Liver (tissue), 9 donors: ENCODE data around the gene SPEG. TPM values are rescaled to one million over a fixed set of nuclear protein-coding genes. Genes with fewer than 3 reads are reported as not detected.

Experiments
- DNase-seq: peaks from one replicate; pipeline ENCODE4 v3.0.0-alpha.2; 2017; ENCODE audit warnings: low spot score
- H3K27ac ChIP-seq, 2 donors: one replicate each; pipeline ENCODE4 v1.7.0; 2013; ENCODE audit warnings: inconsistent platforms in 2 of 2, low read length in 2 of 2, control low read depth in 1 of 2, low read depth in 1 of 2, mild to moderate bottlenecking in 1 of 2
- H3K27me3 ChIP-seq, 4 donors: one replicate each; pipeline versions ENCODE4 v1.6.1 to v1.7.0; 2013; ENCODE audit warnings: low read length in 3 of 4, inconsistent platforms in 1 of 4, mild to moderate bottlenecking in 1 of 4, moderate library complexity in 1 of 4; ENCODE audit not compliant: control insufficient read depth in 4 of 4, insufficient read depth in 4 of 4
- H3K36me3 ChIP-seq, 4 donors: one replicate each; pipeline versions ENCODE4 v1.6.1 to v1.7.0; 2013; ENCODE audit warnings: low read length in 3 of 4, mild to moderate bottlenecking in 3 of 4, low read depth in 1 of 4, moderate library complexity in 1 of 4; ENCODE audit not compliant: control insufficient read depth in 4 of 4, insufficient read depth in 3 of 4
- H3K4me1 ChIP-seq, 4 donors: one replicate each; pipeline versions ENCODE4 v1.6.1 to v1.7.0; 2013; ENCODE audit warnings: low read length in 3 of 4, mild to moderate bottlenecking in 3 of 4, moderate library complexity in 1 of 4; ENCODE audit not compliant: control insufficient read depth in 4 of 4, insufficient read depth in 4 of 4
- H3K4me3 ChIP-seq, 3 donors: one replicate each; pipeline versions ENCODE4 v1.6.1 to v1.7.0; 2013; ENCODE audit warnings: low read length in 3 of 3, control low read depth in 1 of 3, low read depth in 1 of 3, mild to moderate bottlenecking in 1 of 3
- H3K9ac ChIP-seq, 2 donors: one replicate each; pipeline ENCODE4 v1.7.0; 2013; ENCODE audit warnings: low read length in 2 of 2, mild to moderate bottlenecking in 2 of 2, moderate library complexity in 2 of 2, control low read depth in 1 of 2, low read depth in 1 of 2
- H3K9me3 ChIP-seq, 4 donors: one replicate each; pipeline versions ENCODE4 v1.6.1 to v1.7.0; 2013; ENCODE audit warnings: low read length in 3 of 4; ENCODE audit not compliant: control insufficient read depth in 4 of 4
- ATF3 ChIP-seq: IDR thresholded peaks from 2 replicates; pipeline ENCODE4 v1.6.1; 2016; ENCODE audit warnings: antibody characterized with exemption
- CTCF ChIP-seq: fragments of 150-350 bp; IDR thresholded peaks from 2 replicates; pipeline ENCODE4 v1.5.1; 2017; ENCODE audit warnings: improper control_type of control experiment, low read depth, low read length; ENCODE audit not compliant: missing input control
- EGR1 ChIP-seq, 2 donors: IDR thresholded peaks; 2 replicates each; pipeline ENCODE4 v1.6.1; 2016 to 2018; ENCODE audit warnings: antibody characterized with exemption in 2 of 2, low read depth in 2 of 2
- FOXA1 ChIP-seq: IDR thresholded peaks from 2 replicates; pipeline ENCODE4 v1.6.1; 2016; ENCODE audit warnings: antibody characterized with exemption
- FOXA2 ChIP-seq: IDR thresholded peaks from 2 replicates; pipeline ENCODE4 v1.6.1; 2016; ENCODE audit warnings: antibody characterized with exemption
- GABPA ChIP-seq, 2 donors: IDR thresholded peaks in 1 of 2; conservative IDR thresholded peaks in 1 of 2; 2 replicates each; pipeline ENCODE4 v1.6.1; 2016; ENCODE audit warnings: antibody characterized with exemption in 2 of 2, mild to moderate bottlenecking in 1 of 2, moderate library complexity in 1 of 2
- HNF4A ChIP-seq, 2 donors: conservative IDR thresholded peaks; 2 replicates each; pipeline ENCODE4 v1.6.1; 2016; ENCODE audit warnings: antibody characterized with exemption in 2 of 2, mild to moderate bottlenecking in 2 of 2
- HNF4G ChIP-seq: IDR thresholded peaks from 2 replicates; pipeline ENCODE4 v1.6.1; 2016; ENCODE audit warnings: antibody characterized with exemption
- JUND ChIP-seq, 2 donors: IDR thresholded peaks; 2 replicates each; pipeline ENCODE4 v1.6.1; 2016; ENCODE audit warnings: antibody characterized with exemption in 2 of 2
- MAX ChIP-seq: IDR thresholded peaks from 2 replicates; pipeline ENCODE4 v1.6.1; 2016; ENCODE audit warnings: antibody characterized with exemption
- NR2F2 ChIP-seq: IDR thresholded peaks from 2 replicates; pipeline ENCODE4 v1.6.1; 2016; ENCODE audit warnings: antibody characterized with exemption
- RXRA ChIP-seq, 2 donors: IDR thresholded peaks; 2 replicates each; pipeline ENCODE4 v1.6.1; 2017 to 2018; ENCODE audit warnings: antibody characterized with exemption in 2 of 2, mild to moderate bottlenecking in 1 of 2
- SP1 ChIP-seq: IDR thresholded peaks from 2 replicates; pipeline ENCODE4 v1.6.1; 2018; ENCODE audit warnings: antibody characterized with exemption, mild to moderate bottlenecking
- TAF1 ChIP-seq: conservative IDR thresholded peaks from 2 replicates; pipeline ENCODE4 v1.6.1; 2016; ENCODE audit warnings: antibody characterized with exemption, mild to moderate bottlenecking
- YY1 ChIP-seq: IDR thresholded peaks from 2 replicates; pipeline ENCODE4 v1.6.1; 2016; ENCODE audit warnings: antibody characterized with exemption, mild to moderate bottlenecking
- WGBS: extraction: QIAGEN DNeasy Blood & Tissue Kit; methylation state at CpG from one replicate; pipeline ENCODE4 v1.1.7; 2013; 5-methylcytosine and 5-hydroxymethylcytosine counted together
- polyA plus RNA-seq, 2 donors: library from polyadenylated mRNA; stranded (reverse) in 1 of 2; unstranded in 1 of 2; fragments of 200-250 nt in 1 of 2; fragments of >200 nt in 1 of 2; fragmentation: Nextera tagmentation in 1 of 2; extraction: Ambion mirVana in 1 of 2; gene quantifications; one replicate each; pipeline versions ENCODE4 v1.2.1 to v1.2.3, GENCODE V29; 2013 to 2015
- total RNA-seq, 2 donors: library from RNA; depleted of rRNA; stranded (reverse); fragments of >200 nt; gene quantifications; one replicate each; pipeline ENCODE4 v1.2.3, GENCODE V29; 2014
- TF ChIP-seq, protein P1 (sequence below): IDR thresholded peaks from 2 replicates; pipeline ENCODE4 v1.6.1; 2016; ENCODE audit warnings: antibody characterized with exemption
- donor health status: healthy.
- donor health status: healthy.
- donor health status: healthy.
- donor health status: healthy.
- donor health status: healthy.

SPEG gene
- total and polyA plus RNA-seq, 4 donors: 0.51 to 0.96 (median 0.66) TPM

- TF ChIP-seq JUND (IDR thresholded peaks at IDR 0.05) (no peak), MAX (no peak), EGR1 (IDR thresholded peaks at IDR 0.05; ENCODE audit: low read depth in 2 of 2) (no peak), FOXA2 (no peak), CTCF (no peak)
- peaks cover 0 to 9% (median 3%) of the 10 kb centered on the region in 4 donors for H3K4me1 ChIP-seq
- WGBS: 85% methylated on average over 17 of the region's 17 CpGs
- H3K36me3 ChIP-seq: no peaks in the 10 kb centered on the region
- H3K4me3 ChIP-seq: no peak overlapping the region
- no peak for DNase-seq
- no peak overlapping the region for H3K27ac ChIP-seq
- no peak overlapping the region for H3K9ac ChIP-seq
- H3K9me3 ChIP-seq: no peaks in the 10 kb centered on the region
- peaks cover 0 to 9% (median 1%) of the 10 kb centered on the region in 4 donors for H3K27me3 ChIP-seq
Measured at GRCh38 chr2:219421323-219421722, 13.3 kb upstream of the SPEG start.

DNA sequence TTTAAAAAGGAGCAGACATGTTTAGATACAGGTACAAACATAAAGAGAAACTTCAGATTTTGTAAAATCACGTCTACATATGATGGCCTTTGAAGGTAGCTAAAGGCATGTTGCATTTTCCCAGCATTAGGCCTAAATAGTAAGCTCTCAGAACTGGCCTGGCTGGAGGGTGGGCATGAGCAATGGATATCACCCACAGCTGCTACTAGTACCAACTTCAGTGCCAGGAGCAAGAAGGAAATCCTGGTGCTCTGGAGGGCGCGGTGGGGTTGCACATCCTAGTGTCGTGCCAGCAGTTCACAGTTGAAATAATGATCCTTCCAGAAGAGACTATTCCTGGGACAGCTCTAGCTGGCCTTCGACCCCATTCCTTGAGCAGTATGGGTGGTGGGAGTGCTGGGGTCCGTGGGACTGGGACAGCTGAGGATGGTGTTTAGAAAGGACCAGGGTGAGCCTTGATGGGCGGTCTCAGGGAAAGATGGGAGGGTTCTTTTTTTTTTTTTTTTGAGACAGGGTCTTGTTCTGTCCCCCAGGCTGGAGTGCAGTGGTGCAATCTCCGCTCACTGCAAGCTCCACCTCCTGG, 11.6 kb upstream of the SPEG start:
- Histone ChIP-seq H3K27ac (no peak overlapping the region), H3K9me3 (no peaks in the 10 kb centered on the region), H3K36me3 (no peaks in the 10 kb centered on the region), H3K4me3 (no peak overlapping the region), H3K27me3 (peaks cover 0 to 7% (median 1%) of the 10 kb centered on the region in 4 donors), H3K4me1 (peaks cover 0 to 9% (median 3%) of the 10 kb centered on the region in 4 donors), H3K9ac (no peak overlapping the region)
- WGBS: 89% methylated on average over 8 of the region's 8 CpGs
- TF ChIP-seq FOXA1 (no peak), EGR1 (IDR thresholded peaks at IDR 0.05; ENCODE audit: low read depth in 2 of 2) (no peak), YY1 (no peak), RXRA (IDR thresholded peaks at IDR 0.05) (no peak), MAX (no peak), NR2F2 (no peak), HNF4G (no peak), TAF1 (no peak), GABPA (IDR thresholded peaks at IDR 0.05 in 1 of 2, conservative IDR thresholded peaks at IDR 0.05 in 1 of 2) (no peak), FOXA2 (no peak), SP1 (no peak), HNF4A (conservative IDR thresholded peaks at IDR 0.05) (no peak), CTCF (no peak), ATF3 (no peak)
- TF ChIP-seq, protein P1, sequence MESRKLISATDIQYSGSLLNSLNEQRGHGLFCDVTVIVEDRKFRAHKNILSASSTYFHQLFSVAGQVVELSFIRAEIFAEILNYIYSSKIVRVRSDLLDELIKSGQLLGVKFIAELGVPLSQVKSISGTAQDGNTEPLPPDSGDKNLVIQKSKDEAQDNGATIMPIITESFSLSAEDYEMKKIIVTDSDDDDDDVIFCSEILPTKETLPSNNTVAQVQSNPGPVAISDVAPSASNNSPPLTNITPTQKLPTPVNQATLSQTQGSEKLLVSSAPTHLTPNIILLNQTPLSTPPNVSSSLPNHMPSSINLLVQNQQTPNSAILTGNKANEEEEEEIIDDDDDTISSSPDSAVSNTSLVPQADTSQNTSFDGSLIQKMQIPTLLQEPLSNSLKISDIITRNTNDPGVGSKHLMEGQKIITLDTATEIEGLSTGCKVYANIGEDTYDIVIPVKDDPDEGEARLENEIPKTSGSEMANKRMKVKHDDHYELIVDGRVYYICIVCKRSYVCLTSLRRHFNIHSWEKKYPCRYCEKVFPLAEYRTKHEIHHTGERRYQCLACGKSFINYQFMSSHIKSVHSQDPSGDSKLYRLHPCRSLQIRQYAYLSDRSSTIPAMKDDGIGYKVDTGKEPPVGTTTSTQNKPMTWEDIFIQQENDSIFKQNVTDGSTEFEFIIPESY: no peak
- no peak for DNase-seq
